GM12873 (cell line): ENCODE data around the gene OR10G3.
A peak's percentile ranks its signal among the peaks of the same experiment; 100 is the strongest.

Experiments
- CTCF ChIP-seq: IDR thresholded peaks from 2 replicates; pipeline ENCODE4 v1.5.1; 2012; ENCODE audit warnings: low read depth, mild to moderate bottlenecking, moderate library complexity, low read length, control low read depth; ENCODE audit not compliant: insufficient read depth; ENCODE audit errors: missing control alignments

Gene OR10G3

GRCh38 chr14:21572604-21573003, 7.3 kb downstream of the OR10G3 start:
- TF ChIP-seq CTCF, result no peak

GRCh38 chr14:21558703-21559170, 21.1 kb downstream of the OR10G3 start:
- TF ChIP-seq CTCF, result no peak

GRCh38 chr14:21557084-21557901, 22.6 kb downstream of the OR10G3 start:
- peak; percentile 54 for TF ChIP-seq CTCF

- no peak for TF ChIP-seq CTCF
These were observed 23.3 kb downstream of the OR10G3 start for GRCh38 chr14:21556378-21557083.

- TF ChIP-seq CTCF, result no peak
These were observed 26.6 kb downstream of the OR10G3 start for GRCh38 chr14:21553266-21553665.

- TF ChIP-seq CTCF, result no peak
These were observed 35.9 kb downstream of the OR10G3 start for GRCh38 chr14:21543963-21544362.

GRCh38 chr14:21543521-21543960, 36.3 kb downstream of the OR10G3 start:
- no peak for TF ChIP-seq CTCF
